ENCODE results near the gene TRMT1.

DNA sequence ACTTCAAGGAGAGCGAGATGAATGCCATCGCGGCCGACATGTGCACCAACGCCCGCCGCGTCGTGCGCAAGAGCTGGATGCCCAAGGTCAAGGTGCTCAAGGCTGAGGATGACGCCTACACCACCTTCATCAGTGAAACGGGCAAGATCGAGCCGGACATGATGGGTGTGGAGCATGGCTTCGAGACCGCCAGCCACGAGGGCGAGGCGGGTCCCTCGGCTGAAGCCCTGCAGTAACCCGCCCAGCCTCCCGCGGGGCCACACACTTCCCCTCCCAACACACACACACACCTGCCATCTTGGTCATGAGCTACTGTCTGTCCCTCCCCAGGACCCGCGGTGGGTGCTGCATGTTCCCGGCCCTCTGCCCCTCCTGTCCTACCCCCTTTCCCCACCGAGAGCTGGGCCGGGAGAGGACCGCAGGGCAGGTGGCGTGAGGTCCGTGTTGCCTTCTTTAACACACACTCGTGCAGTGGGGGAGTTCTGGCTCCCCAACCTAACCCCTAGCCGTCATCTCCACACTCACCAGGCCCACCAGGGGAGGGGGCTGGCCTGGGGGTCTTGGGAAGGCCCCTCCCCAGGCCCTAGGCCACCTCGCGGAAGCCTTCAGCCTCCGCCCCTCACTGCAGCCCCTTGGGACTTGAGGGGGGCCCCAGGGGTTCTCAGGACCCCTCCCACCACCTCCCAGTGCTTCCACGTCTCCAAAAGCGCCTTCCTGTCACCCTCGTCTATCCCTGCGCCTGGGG, 21.8 kb upstream of the TRMT1 start:
- TF ChIP-seq CTCF (IDR thresholded peaks at IDR 0.05), result no peak
- no peak for TF ChIP-seq POLR2A (IDR thresholded peaks at IDR 0.05)

Measured in uterus (tissue), 2 donors.